AG09319 (cell line): ENCODE results near the gene HMGCL.

ENCODE experiments used
- DNase-seq: peaks from one replicate; pipeline ENCODE4 v3.0.0-alpha.2; 2010; ENCODE audit warnings: low read depth; ENCODE audit errors: extremely low read depth
- TF ChIP-seq, protein P1 (sequence below): IDR thresholded peaks from 2 replicates; pipeline ENCODE4 v1.5.1; 2011; ENCODE audit warnings: low read depth, mild to moderate bottlenecking, inconsistent platforms, low read length, moderate library complexity

HMGCL gene

GRCh38 chr1:23763041-23763577, 62.1 kb downstream of the HMGCL start:
- TF ChIP-seq, protein P1, sequence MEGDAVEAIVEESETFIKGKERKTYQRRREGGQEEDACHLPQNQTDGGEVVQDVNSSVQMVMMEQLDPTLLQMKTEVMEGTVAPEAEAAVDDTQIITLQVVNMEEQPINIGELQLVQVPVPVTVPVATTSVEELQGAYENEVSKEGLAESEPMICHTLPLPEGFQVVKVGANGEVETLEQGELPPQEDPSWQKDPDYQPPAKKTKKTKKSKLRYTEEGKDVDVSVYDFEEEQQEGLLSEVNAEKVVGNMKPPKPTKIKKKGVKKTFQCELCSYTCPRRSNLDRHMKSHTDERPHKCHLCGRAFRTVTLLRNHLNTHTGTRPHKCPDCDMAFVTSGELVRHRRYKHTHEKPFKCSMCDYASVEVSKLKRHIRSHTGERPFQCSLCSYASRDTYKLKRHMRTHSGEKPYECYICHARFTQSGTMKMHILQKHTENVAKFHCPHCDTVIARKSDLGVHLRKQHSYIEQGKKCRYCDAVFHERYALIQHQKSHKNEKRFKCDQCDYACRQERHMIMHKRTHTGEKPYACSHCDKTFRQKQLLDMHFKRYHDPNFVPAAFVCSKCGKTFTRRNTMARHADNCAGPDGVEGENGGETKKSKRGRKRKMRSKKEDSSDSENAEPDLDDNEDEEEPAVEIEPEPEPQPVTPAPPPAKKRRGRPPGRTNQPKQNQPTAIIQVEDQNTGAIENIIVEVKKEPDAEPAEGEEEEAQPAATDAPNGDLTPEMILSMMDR = no peak
- peak; percentile 66 for DNase-seq

DNA sequence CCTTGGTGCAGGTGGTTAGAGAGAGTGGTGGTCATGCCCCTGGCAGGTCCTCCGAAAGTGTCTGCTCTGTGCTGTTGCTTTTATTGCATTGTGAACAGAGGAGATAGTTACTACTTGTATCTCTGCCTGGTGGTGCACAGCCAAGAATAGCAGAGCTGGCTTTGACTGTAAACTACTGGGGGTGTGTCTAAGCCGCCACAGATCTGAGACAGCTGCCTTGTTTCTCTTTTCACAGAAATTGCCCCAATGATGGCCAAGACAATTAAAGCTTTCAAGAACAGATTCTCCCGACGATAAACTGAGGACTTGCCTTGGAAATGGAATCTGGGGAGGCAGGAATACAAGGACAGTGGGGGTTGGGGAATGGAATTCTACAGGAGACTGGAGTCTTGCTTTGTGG, 66.0 kb downstream of the HMGCL start:
- TF ChIP-seq, protein P1 = no peak
- no peak for DNase-seq

DNA sequence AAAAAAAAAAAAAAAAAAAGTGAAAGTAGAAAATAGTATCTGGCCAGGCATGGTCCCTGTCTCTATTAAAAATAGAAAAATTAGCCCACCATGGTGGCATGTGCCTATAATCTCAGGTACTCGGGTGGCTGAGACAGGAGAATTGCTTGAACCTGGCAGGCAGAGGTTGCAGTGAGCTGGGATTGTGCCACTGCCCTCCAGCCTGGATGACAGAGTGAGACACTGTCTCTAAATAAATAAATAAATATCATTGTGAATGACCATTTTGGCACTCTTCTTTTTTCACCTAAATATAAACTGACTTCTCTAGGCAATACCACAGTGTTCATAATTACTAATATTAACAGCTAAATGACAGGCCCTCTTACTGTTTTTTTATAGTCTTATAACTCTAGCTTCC, 67.4 kb downstream of the HMGCL start:
- TF ChIP-seq, protein P1 = no peak
- DNase-seq = no peak

GRCh38 chr1:23756676-23757075, 68.6 kb downstream of the HMGCL start:
- no peak for DNase-seq

GRCh38 chr1:23752909-23753308, 72.3 kb downstream of the HMGCL start:
- TF ChIP-seq, protein P1 = no peak
- DNase-seq = no peak

More at GRCh38 chr1:23756676-23757075, 68.6 kb downstream of the HMGCL start:
- TF ChIP-seq, protein P1 = no peak
